HG03342 (cell line): ENCODE measurements around the gene CNST.
"Not testable (repeated sequence)": the region's sequence is repeated elsewhere in the genome, so short reads cannot be mapped to it uniquely, and the experiment has no call there.

Experiments
- ATAC-seq: cut with Tn5 transposase; IDR thresholded peaks from one replicate; pipeline ENCODE4 v1.9.1; 2021; ENCODE audit warnings: mild to moderate bottlenecking, moderate library complexity; ENCODE audit not compliant: unreplicated experiment

CNST gene

DNA sequence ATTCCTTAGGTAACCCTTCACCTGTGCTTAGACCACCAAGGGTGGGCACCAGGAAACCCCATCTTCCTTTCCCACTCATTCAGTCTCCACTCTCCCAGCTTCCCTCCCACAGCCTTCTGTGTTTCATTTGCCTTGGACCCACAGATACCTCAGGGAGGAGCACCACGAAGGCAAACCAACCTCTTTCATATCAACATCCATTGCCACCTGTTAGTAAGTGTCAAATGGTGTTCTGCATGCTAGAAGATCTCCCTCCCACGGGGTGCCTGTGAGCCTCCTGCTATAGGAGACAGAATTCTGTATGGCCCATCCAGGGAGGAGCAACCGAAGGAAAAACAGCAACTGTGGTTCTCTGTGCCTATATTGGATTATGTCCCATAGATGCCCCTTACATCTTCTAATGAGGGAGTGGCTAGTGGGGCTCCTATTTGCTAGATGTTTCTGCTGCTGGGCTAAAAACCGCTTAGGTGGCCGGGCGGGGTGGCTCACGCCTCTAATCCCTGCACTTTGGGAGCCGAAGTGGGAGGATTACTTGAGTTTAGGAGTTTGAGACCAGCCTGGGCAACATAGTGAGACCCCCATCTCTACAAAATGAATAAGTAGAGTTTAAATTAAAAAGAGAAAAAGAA lies 132.3 kb downstream of the CNST start:
- ATAC-seq, result no peak

DNA sequence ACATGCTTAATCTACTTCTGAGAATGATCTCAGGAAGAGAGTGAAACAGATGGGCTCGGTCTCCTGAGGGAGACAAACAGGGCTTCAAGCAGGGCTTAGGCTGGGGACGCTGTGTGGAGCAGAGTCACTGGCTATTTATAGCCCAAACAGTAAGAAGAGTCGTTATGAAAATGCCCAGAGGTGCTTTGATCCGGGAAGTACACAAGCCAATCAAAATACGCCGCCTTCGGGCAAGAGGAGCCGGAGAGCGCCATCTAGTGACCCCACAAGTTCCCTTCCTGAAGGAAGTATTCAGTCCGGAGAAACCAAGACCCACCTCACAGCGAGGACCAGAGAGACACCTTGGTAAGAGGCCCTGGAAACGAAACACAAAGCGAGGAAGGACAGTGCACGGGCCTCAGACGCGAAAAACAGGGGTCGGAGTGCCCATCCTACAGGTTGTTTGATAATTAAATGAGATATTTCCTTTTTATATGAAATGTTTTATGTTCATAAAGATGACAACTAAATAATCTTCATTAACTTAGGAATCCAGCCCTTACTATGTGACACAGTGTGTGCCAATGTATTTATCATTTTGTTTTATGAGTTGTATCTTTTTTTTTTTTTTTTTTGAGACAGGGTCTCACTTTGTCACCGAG lies 133.0 kb downstream of the CNST start:
- peak; percentile 92 for ATAC-seq

DNA sequence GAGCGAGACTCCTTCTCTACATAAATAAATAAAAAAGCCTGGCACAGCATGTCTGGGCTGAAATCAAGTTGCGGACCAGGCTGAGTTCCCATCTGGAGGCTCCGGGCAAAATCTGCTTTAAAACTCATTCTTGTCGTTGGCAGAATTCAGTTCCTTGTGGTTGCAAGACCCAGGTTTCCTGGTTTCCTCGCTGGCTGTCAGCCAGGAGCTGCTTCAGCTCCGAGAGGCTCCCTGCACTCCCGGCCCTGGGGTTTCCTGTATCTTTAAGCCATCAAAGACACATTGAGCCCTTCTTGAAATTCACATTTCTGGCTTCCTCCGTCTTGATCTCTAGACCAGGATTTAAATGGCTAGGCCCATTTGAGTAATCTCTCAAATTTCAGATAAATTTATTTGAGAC lies 137.3 kb downstream of the CNST start:
- no peak for ATAC-seq

DNA sequence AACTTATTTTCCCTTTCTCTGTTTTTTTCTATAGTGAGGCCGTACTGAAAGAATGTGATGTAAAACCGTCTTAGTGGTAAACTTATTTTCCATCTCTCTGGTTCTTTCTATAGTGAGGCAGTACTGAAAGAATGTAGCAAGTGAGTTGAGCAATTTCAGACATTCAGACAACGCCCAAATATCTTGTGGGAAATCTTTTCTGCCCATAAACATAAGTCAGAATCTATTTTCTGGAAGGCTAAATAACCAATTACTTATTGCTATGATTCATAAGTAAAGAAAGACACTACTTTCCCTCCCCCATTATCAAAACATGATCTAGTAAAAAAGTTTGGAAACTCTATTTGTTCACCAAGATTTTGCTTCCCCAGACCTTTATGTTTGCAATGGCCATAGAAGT lies 139.1 kb downstream of the CNST start:
- ATAC-seq, result no peak

DNA sequence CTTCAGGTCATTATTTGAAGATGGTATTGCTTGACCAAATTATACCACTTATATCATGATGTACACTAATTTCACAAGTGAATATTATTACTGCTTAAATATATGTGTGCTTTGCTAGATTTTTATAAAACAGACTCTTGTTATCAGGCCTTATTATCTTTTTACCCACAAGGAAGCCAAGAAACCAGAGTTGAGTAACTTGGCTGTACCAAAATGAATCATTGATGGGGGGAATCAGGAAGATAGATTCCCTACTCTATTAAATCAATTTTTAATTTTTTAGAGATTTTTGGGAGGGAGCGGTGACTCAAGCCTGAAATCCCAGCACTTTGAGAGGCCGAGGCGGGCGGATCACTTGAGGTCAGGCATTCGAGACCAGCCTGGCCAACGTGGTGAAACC lies 141.9 kb downstream of the CNST start:
- ATAC-seq, result no peak

DNA sequence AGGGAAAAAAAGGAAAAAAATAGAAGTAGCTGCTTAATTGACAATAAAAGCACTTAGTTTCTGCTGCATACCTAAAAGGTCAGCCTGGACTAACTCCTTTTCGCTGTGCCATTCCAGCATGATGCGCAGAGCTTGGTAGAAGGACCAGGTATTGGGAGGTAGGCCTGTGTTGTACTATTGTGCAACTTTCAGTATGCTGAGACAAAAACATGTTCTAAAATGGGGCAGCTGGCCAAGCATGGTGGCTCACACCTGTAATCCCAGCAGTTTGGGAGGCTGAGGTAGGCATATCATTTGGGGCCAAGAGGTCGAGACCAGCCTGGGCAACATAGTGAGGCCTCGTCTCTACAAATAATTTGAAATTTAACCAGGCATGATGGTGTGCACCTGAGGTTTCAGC lies 142.9 kb downstream of the CNST start:
- no peak for ATAC-seq

DNA sequence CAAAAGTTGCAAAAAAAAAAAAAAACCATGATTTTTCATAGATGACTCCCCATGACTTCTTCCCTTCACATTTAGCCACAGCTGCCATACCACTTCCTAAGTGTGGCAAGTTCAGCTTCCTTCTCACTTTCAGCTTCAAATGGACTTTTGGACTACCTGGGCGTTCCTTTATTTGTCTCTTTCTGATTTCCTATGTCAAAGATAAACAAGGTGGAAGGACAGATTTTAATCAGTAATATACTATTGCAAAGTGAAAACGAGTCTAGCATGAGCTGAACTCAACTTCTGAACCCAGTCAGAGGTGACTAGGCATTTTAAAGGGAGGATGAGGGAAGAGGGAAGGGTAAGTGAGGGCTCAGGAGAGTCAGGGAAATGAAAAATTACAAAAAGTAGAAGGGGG lies 143.6 kb downstream of the CNST start:
- ATAC-seq, result no peak

DNA sequence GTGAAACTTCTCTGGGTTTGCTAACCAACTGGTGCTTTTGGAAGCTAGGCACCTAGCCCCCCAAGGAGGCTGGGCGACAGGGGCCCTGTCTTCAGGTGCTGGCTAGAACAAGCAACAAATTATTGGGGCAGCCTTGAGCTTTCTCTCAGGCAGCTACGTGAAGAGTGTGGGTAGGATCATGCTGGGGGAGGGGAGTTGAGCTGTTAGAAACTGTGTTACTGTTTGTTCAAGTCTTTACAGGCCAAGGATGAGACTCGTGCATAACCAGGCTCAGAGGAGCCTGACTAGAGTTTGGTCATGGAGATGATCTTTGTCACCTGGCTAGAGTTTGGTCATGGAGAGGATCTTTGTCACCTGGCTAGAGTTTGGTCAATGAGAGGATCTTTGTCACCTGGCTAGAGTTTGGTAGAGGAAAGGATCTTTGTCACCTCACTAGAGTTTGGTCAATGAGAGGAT lies 145.3 kb downstream of the CNST start:
- no peak for ATAC-seq

DNA sequence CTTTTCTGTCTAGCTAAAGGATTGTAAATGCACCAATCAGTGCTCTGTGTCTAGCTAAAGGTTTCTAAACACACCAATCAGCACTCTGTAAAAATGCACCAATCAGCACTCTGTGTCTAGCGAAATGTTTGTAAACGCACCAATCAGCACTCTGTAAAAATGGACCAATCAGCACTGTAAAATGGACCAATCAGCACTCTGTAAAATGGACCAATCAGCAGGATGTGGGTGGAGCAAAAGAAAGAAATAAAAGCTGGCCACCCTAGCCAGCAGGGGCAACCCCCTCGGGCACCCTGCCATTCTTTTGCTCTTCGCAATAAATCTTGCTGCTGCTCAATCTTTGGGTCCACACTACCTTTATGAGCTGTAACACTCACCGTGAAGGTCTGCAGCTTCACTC lies 146.2 kb downstream of the CNST start:
- ATAC-seq, result not testable (repeated sequence)
